HG02981 (cell line): ENCODE measurements around the gene GSC.

ENCODE experiments used
- ATAC-seq: cut with Tn5 transposase; IDR thresholded peaks from one replicate; pipeline ENCODE4 v1.9.1; 2021; ENCODE audit warnings: mild to moderate bottlenecking, moderate library complexity; ENCODE audit not compliant: unreplicated experiment

The GSC gene

DNA sequence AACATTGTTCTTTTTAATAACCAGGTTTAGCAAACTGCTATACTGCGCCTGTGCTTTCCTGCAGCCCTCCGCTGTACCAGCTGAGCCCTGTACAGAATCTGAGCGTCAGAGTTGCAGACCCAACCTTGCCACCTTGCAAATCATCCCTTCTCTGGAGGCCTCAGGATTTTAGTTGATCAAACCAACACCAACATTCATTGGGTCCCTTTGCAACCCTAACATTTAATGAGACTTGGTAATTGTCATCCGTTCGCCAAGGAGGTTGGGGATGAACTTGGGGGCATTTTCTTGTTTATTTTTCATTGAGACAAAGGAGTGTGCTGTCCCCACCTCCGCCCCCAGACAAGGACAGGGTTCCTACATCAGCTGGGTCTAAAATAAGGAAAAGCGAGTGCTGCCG is 2.6 kb upstream of the GSC start:
- no peak for ATAC-seq

DNA sequence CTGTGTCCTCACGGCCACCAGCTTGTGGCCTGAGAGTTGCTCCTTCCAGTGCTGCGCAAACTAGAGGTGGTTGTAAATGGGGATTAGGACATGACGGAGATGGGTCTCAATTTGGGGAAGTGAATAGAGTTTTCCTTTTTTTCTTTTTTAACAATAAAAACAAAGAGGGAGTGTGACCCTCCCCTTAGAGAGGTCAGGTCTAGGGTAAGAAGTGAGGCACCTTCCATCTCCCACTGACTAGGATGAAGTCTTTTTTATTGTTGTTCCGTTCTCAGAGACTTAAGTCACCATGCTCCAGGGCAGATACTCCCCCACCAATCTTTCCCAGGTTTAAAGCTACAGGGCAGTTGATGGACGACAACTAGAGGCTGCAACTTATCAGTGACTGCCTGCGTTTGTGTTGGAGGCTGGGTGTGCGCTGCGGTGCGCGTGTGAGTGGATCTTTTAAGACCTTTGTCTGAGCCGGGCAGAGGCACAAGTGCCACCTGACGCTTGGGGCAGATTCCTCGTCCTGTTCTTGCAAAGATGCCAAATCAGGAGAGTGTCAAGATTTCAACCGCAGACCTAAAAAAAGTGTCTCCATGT is 2.1 kb upstream of the GSC start:
- no peak for ATAC-seq

DNA sequence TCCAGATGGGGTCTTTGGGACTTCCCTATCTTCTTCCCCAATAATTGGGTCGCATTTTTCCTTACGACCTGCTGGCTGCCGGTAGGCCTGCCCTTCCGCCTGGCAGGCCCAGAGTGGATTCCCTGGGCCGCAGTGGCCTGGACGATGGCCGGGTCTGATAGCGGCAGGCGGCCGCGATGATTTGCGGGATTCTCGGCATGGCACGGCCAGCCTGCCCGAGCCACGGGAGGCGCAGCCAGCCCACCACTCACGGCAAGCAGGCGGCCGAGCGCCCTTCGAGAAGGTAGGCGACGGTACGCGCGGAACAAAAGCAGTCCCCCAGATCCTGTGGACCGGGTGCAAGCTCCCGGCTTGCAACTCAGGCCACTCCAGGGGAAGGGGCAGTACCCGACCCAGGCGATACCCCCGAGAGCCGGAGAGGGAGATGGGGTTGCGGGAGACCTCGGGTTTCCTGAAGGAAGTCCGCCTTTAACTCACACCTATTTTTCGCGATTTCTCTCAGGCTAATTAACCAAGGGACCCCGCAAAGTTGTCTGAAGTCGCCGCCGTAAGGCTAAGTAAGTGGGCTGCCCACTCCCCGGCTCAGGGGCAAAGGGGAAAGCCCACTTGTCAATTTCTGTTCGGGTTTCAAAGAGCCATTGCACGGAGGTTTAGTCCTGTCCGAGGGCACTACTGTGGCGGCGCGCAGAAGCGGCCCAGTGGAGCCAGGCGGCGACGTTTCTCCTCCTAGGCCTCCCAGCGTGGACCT is 1.4 kb upstream of the GSC start:
- no peak for ATAC-seq

DNA sequence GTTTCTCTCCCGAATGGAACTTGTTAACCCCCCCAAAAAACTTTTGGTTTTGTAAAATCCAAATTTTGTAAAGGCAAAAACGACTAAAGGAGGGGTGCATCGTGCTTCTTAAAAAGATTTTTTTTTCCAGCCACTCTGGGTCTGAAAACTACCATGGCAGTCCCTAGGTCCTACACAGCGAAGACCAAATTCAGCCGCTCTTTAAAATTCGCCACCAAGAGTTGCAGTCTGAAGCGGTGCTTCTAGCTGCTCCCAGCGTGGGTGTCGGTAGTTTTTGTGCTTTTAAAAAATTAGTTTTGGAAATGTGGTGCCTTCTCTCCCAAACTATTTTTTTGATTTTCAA is 873 bp upstream of the GSC start:
- no peak for ATAC-seq

DNA sequence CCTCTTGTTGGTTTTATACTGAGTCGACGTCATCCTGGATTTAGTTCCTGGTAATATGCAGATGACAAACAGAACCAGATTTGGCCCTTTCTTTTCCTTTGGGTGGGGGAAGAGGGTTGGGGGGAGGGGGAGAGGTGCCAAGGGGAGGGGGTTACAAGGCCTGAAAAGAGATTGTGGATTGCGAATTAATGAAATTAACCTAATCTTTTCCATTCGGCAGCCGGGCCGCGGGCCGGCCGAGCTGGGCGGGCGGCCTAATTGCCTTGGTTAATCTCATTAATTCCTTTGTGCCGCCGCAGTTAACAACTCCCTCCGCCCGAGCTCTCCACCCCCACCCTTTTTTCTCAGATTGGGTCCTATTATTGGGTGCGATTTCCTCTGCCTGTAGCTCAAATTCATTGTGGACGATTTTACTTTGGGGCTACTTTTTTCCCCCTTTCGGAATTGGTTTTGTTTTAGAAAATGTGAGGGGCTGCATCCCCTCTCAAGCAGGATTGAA is 387 bp upstream of the GSC start:
- no peak for ATAC-seq

DNA sequence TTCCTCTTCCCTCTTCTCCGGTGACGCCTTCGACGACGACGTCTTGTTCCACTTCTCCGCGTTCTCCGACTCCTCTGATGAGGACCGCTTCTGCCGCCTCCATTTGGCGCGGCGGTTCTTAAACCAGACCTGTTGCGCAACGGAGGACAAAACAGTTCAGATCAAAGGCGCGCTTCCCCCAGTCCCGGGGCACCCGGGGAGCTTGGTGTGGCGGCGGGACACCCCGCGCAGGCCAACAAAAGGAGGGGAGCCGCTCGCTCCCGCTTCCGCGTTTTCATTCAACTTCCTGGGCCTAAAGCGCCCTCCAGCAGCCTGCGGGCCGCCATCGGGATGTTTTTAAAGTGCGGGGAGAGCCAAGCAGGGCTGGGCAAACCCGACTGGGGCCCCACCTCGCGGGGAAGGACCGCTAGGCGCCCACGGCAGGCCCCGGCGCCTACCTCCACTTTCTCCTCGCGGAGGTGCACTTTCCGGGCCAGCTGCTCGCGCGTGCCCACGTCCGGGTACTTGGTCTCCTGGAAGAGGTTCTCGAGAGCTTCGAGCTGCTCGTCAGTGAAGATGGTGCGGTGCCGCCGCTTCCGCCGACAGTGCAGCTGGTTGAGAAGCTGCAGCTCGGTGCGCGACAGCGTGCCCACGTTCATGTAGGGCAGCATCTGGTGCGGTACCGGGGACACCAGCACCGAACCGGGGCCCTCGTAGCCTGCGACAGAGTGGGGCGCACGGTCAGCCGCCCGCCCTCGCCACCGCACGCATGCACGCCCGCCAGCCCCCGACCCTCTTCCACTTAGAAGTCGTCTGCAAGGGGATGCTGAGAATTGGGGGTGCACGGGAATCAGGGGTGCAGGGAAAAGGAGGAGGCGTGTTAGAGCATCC is 1.2 kb downstream of the GSC start:
- no peak for ATAC-seq

DNA sequence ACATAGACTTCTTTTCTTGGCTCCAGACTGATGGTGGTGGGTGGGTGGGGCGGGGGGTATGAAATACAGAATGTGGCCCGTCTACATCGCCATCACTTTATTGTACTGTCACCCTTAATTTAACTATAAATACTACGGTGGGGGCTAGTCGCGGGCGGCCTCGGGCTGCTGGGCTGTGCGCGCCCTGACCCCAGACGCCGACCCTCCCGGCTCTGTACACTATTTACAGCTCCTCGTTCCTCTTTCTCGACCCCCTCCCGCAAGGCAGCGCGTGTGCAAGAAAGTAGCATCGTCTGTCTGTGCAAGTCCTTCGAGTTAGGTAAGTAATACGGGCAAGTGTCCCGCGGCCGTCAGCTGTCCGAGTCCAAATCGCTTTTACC is 1.8 kb downstream of the GSC start:
- no peak for ATAC-seq

DNA sequence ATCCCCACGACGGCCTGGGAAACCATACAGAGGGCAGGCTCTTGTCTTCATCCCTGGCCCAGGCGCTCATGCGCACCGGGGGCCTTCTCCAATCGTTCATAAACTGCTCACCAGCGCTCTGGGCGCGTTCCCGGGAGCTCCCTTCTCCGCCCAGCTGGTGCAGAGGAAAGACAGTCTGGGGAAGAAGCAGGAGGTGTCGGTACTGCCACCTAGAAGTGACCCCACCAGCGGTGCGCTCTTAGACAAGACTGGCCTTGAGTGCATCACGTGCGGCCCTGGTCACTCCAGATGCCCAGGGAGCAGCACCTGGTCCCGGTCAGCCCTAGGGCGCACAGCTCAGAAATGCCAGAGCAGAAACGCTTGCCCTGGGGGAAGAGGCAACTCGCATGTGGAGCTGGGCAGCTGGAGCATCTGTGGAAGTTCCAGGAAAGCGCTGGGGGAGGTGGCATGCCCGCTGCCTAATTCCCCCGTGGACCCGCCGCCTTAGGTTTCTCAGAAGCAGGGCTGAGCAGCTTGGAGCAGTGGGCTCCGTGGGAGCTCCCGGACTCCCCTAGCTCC is 2.5 kb downstream of the GSC start:
- ATAC-seq, result no peak

DNA sequence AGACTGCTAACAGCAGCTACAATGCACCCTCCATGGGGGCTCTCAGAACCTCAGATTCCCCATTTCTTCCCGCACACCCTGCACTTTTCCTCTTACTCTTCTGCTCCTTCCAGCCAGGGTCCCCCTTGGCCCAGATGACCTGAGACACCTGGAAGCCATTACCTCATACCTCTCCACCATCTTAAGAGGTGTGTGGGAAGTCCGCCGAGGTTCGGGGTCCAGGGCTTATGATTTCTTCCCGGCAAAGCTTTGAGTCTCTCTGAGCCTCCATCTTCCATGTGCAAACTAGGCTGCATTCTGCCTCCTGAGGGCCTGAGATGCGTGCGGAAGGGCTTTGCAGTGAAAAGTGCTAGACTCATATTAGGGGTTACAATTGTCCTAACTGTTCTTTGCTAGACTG is 5.3 kb downstream of the GSC start:
- ATAC-seq, result no peak

DNA sequence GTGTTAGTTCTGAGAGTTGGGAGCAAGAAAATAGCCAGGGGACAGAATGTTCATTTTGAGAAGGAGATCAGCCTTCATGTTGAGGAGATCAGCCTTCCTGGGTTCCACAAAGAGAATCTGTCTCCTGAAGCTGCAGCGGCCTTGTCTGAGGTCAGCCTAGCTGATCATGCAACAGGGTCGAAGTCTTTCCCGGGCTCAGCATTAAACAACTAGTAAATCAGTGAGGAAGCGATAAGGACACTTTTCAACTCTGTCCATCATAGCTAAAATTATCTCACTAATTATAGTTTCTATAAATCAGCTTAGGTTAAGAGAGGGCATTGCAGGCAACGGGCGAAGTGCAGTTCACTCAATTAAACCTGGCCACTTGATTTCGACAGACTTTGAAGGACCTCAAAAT is 7.5 kb downstream of the GSC start:
- ATAC-seq, result no peak

DNA sequence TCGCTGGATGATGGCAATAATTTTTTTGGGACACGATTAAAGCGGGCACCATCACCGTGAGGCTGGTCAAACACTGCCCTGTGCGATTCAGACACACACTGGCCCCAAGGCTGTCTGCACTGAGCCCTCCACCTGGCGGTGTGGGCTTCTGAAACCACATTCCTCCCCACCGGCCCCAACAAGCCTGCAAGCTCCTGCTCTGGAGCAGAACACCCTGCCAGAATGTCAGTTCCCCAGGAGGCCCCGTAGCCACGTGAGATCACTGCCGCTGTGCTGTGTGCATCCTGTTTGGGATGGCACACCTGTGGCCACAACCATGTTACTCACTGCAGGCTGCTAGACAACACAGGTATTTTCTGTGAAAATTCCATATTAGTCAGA is 7.9 kb downstream of the GSC start:
- ATAC-seq, result no peak

DNA sequence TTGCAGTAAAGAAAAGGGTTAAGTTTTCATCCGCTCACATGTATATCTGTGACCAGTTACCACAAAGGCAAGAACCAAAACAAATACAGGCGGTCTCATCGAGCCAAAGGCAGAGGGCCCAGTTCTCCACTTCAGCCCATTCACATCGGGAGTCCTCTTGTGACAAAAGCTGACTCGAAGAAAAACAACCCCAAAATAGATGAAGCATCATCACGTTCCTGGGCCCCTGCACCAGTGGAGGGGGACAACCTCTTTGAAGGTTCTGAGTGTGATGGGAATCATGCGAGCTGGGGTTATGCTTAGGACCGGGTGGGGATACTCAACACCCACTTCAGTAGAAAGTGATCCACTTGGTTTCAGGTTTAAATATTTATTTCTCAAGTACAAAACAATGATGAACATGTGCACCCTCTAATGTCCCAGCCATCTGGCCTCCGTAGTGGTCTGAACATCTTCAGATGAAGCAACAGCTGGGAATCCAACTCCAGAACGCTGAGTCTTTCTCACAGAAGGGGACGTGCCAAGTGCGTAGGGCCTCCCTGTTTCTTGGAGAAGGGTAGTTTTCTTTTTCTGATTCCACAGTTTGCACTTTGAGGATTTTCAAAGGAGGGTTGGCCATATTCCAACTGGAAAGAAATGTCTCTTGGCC is 8.4 kb downstream of the GSC start:
- no peak for ATAC-seq

DNA sequence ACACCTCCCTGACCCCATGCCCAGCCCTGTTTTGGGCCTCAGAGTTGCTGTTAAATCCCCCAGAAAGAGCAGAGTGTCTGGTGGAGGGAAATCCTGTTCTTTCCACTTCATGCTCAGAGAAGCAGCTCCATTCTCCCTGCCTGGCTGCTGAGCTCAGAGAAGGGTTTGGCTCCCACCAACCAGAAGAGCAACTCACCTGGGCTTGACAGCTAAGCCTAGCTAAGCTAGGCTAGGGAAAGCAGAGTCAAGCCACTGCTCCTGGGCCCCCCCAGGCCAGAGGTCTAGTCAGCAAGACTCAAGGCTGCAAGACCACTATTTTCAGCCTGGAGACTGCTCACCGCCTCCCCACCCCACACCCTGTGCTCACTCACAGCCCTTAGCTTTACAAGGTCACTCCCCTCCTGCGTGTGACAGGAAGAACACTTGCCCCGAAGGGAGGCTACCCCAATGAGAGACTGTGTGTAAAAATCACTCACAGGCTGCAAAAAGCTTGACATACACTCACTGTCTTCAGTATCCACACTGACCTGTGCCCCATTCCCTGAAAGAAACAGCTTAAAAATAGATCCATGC is 13.5 kb downstream of the GSC start:
- no peak for ATAC-seq

DNA sequence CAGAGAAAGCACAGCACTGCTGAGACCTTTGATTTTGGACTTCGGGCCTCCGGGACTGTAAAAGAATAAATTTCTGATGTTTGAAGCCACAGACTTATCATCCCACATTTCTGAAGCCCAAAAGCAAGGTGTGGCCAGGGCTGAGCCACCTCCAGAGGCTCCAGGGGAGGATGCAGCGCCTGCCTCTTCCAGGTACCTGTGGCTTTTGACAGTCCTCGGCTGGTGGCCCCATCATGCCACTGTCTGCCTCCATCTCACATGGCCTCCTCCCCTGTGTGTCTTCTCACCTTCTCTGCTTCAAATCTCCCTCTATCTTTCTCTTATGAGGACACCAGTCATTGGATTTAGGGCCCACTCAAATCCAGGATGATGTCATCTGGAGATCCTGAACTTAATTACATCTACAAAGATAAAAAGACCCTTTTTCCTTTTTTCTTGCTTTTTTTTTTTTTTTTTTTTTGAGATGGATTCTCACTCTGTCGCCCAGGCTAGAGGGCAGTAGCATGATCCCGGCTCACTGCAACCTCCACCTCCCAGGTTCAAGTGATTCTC is 15.4 kb downstream of the GSC start:
- ATAC-seq, result no peak

DNA sequence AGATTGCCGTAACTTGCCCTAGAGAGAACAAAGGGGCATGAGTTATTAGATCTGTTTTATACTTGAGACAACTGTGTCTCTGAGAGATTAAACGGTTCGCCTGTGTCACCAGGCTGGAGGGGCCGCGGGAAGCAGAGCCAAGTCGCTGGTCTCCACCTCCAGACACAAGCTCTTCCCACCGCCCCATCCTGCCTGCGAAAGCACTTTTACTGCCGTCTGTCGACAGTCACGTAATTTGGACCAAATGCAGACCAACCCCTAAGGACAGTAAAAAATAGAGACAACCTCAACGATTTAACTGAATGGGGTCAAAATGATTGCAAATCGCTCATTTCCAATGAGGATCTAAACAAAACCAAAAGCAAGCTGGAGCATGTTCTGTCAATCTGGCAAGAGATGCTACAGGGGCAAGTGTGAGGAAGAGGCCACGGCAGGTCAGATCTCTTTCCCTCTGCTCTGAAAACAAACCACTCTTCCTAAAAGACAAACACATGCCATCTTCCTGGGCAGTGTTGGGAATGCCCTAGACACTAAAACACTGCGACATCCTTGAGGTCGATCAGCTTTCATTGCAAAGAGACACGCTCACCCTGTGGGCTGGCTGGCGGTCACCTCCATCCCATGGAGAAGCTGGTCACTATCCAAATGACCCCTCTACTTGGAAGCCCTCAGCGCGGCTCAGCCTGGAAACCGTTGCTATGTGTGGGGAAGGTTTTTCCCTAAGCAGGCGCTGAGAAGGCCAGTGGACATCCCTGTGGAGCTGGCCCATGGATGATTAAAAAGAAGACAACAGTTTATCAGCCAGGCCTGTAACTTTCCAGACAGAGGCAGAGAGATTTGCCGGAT is 17.1 kb downstream of the GSC start:
- ATAC-seq, result no peak

DNA sequence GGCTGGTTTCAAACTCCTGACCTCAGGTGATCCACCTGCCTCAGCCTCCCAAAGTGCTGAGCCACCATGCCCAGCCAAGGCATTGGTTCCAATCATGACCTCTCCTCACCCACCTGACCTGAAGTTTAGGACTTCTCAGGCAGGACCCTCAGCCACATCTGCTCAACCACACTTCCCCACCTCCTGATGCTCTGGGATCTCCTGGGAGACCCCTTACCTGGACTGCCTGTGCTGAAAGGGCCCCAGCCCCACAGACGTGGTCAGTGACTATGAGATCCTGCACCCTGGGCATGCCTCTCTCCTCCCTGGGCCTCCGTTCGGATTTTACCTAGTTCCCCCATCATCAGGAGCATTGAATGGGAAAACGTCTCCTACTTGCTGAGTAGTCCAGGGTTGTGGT is 18.0 kb downstream of the GSC start:
- ATAC-seq, result no peak

DNA sequence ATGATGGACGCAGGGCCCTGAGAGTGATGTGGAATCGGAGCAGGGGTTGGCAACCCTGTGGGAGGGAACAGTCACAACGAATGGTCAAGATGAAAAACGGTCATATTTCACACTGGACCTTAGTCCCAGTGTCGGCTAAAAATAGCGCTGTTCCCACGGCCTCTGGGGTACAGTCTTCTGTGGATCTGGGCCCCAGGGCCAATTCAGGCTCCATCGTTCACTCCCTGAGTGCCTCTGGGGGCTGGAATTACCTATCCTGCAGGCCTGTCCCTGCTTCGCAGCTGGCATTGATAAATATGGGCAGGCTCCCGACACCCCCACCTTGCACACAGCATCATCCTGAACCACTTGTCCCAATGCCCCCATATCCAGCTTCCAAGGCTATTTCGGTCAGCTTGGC is 18.6 kb downstream of the GSC start:
- no peak for ATAC-seq

DNA sequence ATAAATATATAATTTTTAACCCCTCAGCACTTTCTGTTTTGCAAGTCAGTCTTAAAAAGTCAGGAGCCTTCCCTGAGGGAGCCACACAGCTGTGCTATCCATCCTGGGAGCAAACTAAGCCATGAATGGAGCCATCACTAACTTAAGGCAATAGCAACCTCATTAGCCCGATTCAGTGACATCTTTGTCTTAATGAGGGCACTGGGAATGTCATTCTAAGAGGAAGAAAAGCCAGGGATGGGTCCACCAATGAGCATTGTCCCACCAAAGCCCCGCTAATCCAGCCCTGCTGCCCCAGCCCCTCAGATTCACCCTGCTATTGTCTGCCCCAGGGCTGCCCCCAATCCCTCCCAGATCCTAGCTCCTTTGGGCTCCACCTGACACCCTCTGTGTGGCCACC is 19.5 kb downstream of the GSC start:
- no peak for ATAC-seq

DNA sequence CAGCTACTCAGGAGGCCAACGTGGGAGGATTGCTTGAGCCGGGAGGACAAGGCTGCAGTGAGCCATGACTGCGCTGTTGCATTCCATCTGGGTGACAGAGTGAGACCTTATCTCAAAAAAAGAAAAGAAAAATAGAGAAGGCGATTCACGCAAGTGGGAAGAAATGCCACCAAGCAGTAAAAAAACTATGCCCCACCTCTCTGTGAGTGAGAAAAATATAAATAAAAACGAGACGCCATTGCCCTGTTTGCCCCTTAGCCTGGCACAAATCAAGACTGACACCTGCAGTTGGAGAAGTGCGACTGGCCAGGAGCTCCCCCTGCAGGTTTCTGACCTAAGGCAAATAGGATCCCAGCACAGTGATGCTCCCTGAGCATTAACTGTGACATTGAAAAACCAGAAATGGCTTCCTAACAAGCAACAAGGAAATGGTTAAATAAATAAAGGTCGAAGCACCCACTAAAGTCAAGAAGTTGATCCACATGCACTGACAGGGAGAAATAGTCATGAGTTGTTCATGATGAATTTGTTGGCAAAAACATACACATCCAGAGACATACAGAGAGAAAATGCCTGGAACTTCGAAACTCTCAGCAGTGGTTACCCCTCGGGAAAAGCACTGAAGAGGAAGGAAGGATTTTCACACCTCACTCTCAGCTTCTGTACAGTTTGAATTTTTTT is 21.1 kb downstream of the GSC start:
- no peak for ATAC-seq
